NCI-H1694 (cell line): ENCODE data around the gene JADE2.
"Not testable (repeated sequence)": the region's sequence is repeated elsewhere in the genome, so short reads cannot be mapped to it uniquely, and the experiment has no call there.

Source experiments
- DNase-seq: peaks from one replicate; lab custom pipeline; 2025; lab: John Stamatoyannopoulos, UW

JADE2 gene

DNA sequence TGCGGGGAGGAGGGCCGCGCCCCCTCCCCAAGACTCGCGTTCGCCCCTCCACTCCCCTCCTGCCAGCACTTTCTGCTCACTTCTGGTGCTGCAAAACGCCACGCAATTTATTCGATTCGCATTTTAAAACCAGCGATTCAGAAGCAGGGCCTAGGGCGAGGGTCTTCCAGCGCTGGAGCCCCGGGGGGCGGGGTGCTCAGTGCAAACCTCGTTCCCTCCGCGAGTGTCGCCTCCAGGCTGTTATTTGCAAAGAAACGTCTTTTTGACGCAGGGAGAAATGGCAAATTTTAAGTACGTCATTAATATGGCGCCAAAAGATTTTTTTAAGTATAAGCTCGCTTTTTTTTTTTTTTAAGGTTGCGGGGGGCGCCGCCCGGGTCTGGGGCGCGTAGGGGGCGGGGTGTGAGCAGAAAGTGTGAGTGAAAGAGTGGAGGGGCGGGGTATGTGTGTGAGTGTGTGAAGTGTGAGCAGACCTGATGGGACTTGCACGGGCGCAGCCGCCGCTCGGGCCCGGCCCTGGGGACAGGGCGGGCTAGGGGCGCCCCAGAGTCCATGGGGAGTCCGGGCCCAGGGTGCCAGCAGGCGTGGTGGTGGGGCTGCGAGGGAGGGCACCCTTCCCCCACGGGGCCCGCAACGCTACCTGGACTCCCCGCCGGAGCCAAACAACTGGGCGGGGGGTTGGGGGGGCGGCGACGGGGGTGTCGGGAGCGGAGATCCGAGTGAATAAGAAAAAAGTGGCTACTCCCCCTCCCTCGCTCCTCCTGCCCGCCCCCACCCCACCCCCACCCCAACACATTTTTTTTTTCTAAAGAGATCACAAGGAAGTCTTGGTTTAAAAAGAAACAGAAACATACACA is at the start of gene JADE2:
JADE2 (plus strand) TSS at position 845 of the 857 bp plus-strand sequence. CDS start 10,188 bp downstream, outside the sequence.
- DNase-seq = peak; percentile 44

DNA sequence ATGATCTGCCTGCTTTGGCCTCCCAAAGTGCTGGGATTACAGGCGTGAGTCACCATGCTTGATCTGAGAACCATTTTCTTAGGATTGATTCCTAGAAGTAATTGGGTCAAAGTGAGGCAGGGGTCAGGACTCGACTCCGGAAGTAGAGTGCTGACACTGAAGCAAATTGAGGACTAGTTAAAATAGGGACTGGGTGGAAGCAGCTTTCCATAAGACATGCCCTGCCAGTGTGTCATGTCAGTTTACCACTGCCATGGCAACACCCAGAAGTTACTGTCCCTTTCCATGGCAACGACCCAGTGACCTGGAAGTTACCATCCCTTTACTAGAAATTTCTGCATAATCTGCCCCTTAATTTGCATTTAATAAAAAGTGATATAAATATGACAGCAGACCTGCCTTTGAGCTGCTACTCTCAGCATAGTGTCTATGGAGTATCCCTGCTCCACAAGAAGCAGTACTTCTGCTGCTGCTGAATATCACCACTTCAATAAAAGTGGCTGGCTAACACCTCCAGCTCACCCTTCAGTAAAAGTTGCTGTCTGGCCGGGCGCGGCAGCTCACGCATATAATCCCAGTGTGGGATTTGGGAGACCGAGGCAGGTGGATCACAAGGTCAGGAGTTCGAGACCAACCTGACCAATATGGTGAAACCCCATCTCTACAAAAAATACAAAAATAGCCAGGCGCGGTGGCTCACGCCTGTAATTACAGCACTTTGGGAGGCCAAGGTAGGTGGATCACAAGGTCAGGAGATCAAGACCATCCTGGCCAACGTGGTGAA is 47.8 kb upstream of the JADE2 start:
- DNase-seq = no peak

DNA sequence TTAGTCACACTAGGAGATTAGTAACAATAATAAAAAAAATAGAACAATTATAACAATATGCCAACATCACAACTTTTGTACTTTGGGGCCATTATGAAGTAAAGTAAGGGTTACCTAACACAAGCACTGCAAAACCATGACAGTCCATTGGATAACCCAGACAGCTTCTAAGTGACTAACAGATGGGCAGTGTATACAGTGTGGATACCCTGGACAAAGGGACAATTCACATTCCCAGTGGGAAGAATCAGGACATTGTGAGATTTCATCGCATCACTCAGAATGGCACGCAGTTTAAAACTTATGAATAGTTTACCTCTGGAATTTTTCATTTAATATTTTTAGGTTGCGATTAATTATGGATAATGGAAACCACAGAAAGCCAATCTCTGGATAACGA is 45.6 kb upstream of the JADE2 start:
- no peak for DNase-seq

DNA sequence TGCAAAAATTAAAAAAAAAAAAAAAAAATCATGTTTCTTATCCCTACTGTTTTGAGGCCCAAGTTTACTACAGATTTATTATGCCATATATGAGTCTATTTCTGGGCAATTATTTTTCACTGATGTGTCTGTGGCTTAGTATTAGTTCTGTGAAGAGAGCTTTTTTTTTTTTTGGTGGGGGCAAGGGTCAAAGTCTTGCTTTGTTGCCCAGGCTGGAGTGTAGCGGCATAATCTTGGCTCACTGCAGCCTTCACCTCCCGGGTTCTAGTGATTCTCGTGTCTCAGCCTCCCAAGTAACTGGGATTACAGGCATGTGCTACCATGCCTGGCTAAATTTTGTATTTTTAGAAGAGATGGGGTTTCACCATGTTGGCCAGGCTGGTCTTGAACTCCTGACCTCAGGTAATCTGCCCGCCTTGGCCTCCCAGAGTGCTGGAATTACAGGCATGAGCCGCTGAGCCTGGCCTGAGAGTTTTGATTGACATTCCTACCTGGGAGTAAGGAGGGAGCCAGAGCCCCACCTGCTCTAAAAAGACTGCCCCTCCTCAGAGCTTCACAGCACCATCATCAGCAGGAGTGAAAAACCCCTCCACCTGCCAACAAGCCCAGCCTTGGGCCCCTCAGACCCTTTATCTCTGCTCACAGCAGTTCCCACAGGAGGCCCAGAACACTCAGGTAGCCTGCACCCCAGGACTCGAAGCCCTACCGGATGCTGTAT is 36.1 kb upstream of the JADE2 start:
- DNase-seq = no peak

DNA sequence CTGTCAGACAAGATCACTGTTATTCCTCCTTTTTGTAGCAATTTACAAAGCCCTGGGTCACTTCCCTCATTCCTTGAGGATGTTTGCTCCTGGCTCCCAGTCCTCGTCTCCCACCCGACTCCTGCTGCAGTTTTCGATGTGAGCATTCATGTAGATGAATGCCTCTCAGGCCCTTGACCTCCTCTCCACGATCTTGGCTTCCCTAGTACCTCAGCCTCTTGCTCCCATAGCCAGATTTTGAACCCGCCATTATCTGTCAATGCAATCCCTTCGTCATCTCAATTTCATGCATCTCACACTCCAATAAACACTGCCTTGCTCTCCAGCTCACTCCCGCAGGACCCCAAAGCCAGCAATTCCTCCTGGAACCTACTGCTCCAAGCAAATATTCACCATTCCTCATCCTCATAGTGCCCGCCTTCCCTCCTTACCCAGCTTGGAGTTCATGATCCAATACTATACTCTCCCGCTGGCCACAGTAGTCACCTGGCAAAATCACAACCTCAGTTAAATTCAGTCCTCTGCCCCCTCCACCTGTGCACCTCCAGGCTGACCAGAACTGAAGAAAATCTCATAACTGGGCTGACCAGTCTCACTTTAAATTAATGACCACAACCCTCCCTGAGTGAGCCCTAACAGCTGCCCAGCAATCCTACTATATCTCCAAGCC is 35.1 kb upstream of the JADE2 start:
- DNase-seq = no peak

DNA sequence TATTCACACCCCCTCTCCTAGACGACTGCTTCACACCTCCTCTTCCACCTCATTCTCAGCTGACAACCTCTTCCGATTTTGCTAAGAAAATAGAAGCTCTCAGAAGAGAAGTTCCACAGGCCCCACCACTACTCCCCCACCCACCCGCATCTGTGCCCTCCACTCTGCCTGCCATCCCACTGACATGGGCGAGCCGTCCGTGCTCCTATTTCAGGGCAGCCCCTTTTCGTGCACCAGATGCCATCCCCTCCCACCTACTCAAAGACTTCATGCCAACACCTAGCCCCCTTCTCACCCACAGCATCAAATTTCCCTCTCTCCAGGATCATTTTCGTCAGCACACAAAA is 34.6 kb upstream of the JADE2 start:
- no peak for DNase-seq

DNA sequence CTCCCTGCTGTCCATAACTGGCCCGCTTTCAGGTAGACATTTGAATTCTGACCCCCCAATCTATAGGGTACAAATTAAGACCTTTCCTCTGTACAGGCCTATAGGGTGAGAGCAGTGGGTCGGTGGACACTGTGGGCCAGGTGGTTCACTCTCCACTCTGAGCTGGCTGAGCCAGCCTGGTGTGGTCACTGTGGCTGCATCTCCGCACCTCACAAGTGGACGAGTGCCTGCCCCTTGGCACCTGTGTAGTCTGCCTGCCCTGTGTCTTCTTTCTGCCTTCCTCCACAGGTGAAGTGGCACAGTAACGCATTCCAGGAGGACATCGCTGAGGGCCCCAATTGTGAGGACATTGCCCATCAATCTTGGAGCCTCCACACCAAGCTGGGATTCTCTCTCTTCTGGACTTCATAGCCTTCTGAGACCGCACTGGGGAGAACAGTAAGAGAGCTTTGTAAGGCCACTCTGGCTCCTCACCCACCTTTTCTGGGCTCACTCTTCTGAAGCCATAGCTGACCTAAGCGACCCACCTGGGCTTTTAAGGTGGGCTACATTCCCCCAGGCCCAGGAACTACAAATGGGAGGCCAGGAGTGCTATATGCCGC is 33.5 kb upstream of the JADE2 start:
- no peak for DNase-seq

DNA sequence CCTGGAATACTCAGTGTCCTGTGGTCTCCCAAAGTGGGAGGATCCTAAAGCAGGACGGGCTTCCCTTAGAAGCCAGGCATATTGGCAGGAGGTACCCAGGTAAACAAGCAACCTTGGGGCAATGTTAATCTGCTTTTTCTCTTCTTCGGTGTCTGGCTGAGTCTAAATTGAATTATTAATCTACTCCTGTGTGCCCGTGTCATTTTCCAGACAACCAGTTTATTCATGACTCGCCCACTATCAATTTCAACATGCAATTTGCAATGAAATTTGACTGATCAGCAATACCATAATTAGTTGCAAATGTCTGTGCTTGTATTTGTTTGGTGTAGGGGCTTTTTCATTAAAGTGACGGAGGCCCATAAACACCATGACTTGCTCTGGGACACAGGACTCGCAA is 32.9 kb upstream of the JADE2 start:
- no peak for DNase-seq

DNA sequence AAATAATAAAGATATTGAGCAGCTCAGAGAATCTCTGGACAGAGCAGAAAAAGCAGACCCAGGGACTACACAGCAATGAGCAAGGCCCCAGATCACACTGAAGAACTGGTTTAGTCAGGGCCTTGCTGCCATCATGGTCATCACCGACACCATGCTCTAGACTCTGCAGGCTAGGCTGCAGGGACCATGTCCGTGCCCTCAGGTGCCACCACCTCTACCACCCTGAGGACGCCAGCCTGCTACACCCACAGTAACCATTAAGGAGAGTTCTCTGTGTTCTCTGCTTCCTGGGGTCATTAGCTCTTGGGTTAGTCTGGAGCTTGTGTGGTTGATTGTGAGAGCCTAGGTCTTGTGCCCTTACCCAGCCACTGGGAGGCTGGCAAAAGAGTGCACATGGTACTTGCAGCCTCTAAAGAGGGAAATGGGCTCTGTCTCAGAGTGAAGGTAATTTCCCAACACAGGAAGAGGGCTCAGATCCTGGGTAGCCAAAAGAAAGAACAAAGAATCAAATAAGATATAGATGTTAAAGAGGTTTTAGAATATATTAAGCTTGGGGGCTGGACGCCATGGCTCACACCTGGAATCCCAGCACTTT is 31.9 kb upstream of the JADE2 start:
- no peak for DNase-seq

DNA sequence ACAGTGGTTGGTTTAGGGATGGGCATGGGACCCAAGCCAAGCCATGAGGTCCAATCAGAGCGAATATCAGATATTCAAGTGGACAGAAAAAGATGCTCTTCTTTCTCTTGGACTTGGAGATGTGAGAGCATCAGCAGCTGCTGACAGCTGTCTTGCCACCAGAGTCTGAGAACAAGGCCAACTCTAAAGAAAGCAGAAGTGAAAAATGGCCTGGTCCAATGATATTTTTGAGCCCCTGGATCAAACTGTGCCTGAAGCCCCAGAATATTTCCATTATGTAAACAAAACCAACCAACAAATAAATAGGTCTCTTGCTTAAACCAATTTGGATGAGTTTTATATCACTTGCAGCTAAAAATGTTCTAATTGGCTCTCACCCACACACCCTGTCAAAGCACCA is 30.7 kb upstream of the JADE2 start:
- DNase-seq = no peak

DNA sequence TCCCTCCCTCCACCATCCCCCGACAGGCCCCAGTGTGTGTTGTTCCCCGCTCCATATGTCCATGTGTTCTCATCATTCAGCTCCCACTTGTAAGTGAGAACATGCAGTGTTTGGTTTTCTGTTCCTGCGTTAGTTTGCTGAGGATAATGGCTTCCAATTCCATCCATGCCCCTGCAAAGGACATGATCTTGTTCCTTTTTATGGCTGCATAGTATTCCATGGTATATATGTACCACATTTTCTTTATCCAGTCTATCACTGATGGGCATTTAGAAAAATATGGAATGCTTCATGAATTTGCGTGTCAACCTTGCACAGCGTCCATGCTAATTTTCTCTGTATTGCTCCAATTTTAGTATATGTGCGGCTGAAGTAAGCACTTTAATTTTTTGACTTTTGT is 25.6 kb upstream of the JADE2 start:
- not testable (repeated sequence) for DNase-seq

DNA sequence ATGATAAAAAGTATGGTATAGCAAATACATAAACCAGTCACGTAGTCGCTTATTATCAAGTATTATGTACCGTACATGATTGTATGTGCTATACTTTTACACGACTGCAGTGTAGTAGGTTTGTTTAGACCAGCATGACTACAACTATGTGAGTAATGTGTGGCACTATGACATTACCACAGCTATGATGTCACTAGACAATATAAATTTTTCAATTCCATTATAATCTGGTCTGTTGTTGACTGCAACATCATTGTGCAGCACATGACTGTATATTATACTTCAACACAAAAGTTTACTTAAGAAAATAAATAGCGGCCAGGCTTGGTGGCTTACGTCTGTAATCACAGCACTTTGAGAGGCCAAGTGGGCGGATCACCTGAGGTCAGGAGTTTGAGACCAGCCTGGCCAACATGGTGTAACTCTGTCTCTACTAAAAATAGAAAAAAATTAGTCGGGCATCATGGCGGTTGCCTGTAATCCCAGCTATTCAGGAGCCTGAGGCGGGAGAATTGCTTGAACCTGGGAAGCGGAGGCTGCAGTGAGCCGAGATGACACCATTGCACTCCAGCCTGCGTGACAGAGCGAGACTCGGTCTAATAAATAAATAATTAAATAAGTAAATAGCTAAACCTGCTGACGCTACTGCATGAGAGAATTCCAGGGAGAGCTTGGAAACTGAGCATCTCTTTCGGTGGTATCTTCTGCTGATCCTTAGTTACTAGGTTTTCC is 24.6 kb upstream of the JADE2 start:
- no peak for DNase-seq

DNA sequence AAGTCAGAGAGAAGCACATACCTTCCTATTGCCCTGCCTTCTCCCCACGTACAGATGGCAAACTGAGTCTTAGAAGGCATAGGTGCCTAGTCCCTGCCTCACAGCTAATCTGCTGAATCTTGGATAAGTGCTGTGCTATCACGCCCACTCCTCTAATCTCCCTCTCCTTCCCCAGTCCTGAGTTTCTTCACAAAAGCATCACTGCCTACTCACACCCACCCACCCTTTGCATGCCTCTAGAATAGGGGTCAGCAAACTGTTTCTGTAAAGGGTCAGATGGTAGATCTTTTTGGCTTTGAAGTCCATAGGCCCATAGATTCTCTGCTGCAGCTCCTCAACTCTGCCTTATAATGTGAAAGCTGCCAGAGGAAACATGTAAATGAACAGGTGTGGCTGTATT is 23.2 kb upstream of the JADE2 start:
- DNase-seq = no peak

DNA sequence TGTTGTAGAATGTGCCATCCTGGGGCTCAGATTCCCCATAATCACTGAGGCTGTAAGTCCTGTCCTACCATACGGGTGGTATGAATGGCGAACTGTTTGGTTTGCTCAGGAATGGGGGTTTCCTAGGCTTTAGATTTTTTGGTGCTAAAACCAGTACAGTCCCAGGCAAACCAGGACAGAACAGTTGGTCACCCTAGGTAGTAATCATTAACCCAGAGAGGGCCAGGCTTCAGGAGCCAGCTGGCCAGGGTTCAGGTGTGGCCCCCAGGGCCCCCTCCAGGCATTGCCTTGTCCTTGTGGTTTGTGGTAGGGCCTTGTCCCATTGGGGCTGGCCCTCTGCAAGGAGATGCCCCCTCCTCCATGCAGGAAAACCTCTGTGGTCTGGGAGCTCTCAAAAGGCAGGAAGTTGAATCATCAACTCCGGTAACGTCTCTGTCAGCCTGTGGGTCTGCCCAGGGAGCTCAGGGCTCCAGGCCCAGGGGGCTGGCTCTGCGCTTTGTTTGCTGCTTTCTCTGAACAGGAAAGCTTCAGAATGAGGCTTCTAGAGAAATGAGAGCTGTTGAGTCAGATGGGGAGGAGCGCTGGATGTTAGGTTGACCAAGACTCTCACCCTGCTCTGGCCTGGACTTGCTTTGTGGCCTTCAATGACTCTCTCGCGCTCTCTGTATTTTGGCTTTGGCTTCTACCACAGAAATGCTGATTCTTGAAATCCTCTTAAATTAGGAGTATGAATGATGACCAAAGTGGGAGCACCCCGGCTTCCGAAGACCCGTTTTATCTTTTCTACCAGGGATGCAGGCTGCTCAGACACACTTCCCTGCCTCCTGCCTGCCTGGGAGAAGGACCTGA is 22.2 kb upstream of the JADE2 start:
- no peak for DNase-seq

DNA sequence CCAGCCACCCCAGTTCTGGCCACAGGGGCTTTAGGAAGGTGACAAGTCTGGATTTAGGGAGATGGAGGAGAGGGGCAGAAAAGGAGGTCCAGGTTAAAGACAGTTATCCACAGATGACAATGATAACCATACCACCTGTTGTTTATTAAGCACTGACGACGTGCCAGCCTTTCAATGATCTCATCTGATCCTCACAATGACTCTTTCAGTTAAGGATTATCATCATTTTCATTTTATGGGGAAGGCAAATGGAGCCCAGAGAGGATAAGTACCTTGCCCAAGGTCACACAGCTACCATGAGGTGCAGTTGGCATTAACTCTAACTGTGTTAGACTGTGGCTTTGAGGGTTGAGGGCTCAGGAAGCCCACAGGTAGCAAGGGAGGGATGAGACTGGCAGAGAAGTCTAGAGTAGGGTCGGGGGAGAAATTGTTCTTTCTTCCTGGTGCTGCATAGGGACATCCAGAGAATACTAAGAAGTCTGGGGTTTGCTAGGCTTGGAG is 21.5 kb upstream of the JADE2 start:
- DNase-seq = no peak

DNA sequence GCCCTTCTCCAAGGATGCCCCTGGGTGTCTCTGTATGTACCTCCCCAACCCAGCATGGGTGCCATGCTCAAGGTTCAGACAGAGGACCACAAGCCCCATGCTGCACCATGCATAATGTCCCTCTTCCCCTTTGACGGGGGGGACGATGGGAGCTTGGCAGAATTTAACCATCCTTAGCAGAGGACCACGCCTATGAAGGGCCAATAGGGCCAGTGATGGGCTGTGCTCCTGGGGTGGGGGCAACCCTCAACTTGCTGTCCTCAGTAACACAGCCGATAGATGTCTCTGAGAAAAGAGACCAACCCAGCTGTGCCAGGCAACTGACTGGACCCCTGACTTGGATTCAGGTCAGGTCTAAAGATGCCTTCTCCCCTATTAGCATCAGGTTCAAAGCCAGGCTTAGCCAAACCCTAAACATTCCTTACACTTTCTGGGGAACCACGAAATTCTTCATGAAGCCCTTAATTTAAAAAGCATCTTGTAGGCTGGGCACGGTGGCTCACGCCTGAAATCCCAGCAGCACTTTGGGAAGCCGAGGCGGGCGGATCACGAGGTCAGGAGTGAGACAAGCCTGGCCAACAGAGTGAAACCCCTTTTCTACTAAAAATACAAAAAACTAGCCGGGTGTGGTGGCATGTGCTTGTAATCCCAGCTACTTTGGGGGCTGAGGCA is 20.7 kb upstream of the JADE2 start:
- no peak for DNase-seq

DNA sequence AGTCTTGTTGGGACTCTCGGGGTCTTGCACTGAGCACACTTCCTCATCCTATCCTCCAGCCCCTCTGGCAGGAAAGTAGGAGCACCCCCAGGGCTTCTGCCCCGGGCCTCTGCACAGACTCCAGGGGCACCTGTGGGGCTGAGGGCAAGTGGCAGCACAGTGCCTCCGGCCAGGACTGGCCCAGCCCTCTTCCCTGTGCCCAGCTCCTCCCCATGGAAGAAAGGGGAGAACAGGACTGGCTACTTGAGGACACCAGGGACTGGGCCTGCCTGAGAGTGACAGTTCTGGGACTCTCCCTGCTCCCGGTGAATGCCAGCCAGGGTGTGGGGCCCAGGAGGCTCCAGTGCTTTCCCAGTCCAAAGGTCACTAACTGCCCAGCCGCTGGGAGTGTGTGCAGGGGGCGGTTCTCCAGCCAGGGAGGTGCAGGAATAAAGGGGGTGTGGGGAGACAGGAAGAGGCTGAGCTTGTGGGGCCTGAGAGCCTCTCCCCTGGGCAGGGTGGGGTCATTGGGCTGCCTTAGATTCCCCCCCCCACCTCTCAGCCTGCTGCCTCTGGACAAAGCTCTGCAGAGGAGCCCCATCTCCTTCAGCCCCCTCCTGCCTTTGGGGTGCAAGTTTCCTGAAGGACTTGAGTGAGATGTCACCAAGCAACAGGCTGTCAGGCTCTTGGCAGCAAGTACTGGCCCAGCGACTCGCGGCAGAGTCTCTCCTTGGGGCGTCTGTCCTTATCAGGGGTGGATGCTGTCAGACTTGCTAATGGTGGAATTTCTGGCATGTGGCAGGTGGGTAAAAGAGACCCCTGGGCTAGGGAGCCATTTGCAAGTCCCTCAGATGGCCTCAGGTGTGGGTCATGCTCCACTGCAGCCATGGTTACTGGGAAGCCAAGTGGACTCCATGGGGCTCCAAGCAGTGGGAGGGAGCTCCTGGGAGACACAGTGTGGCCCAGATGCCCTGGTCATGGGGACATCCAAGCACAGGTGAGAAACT is 19.1 kb upstream of the JADE2 start:
- no peak for DNase-seq

DNA sequence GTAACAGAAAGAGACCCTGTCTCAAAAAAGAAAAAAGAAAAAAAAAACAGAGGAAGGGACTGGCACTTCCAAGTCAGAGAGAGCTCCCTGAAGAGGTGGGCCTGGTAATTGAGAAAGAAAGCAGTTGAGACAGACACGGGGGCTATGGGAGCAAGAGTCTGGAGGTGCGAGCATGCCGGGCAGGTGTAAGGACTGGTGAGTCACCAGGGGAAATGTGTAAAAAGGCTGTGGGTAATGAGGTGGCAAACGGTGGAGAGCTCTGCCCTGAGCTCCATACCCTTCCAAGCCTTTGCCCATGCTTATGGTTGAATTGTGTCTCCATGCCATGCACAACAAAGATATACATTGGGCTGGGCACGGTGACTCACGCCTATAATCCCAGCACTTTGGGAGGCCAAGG is 18.0 kb upstream of the JADE2 start:
- no peak for DNase-seq
